GM12891 (cell line): Measurements from ENCODE around the gene FUOM.

Experiments used
- PAX5 ChIP-seq: IDR thresholded peaks from 2 replicates; pipeline ENCODE4 v1.6.1; 2011; ENCODE audit warnings: low read length, moderate library complexity, mild to moderate bottlenecking; ENCODE audit not compliant: insufficient read depth, severe bottlenecking
- POLR2A ChIP-seq: IDR thresholded peaks from 2 replicates; pipeline ENCODE4 v1.6.1; 2011; ENCODE audit warnings: low read depth, low read length, control low read depth
- POLR2AphosphoS5 ChIP-seq: IDR thresholded peaks from 2 replicates; pipeline ENCODE4 v1.6.1; 2011; ENCODE audit warnings: low read depth, low read length, control low read depth
- SPI1 ChIP-seq: IDR thresholded peaks from 2 replicates; pipeline ENCODE4 v1.6.1; 2011; ENCODE audit warnings: low read depth, low read length, control low read depth
- TAF1 ChIP-seq: IDR thresholded peaks from 2 replicates; pipeline ENCODE4 v1.6.1; 2011; ENCODE audit warnings: low read depth, low read length, control low read depth

DNA sequence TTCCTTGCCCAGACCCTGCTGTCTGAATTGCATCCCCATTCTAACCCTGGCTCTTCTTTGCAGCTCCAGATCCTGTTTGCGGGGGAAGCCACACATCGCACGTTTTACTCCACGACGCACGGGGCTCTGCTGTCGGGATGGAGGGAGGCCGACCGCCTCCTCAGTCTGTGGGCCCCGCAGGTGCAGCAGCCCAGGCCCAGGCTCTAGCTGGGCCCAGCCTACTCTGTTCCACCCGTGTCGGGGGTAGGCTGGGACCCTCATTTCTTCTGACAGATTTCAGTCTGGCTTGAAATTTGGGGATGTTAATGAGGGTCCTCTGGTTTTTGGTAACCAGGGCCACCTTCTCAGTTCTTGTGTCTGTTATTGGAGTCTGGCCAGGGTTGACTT lies 33.4 kb upstream of the FUOM start:
- TF ChIP-seq POLR2AphosphoS5 (no peak), TAF1 (no peak), POLR2A (no peak), SPI1 (no peak), PAX5 (no peak)
